Fibroblast of mammary gland (primary cell): ENCODE measurements around the gene CHD2.
A peak's percentile ranks its signal among the peaks of the same experiment; 100 is the strongest.

Source experiments
- DNase-seq: peaks from one replicate; pipeline ENCODE4 v3.0.0-alpha.2; 2010; ENCODE audit warnings: low read depth
- H3K4me3 ChIP-seq: 2 replicates; pipeline ENCODE4 v1.5.1; 2011; ENCODE audit warnings: low read depth, mild to moderate bottlenecking, low read length, moderate library complexity; ENCODE audit not compliant: control insufficient read depth
- CTCF ChIP-seq: conservative IDR thresholded peaks from 2 replicates; pipeline ENCODE4 v1.5.1; 2011; ENCODE audit warnings: low read depth, low read length, inconsistent platforms; ENCODE audit not compliant: control insufficient read depth, insufficient read depth

Gene CHD2

DNA sequence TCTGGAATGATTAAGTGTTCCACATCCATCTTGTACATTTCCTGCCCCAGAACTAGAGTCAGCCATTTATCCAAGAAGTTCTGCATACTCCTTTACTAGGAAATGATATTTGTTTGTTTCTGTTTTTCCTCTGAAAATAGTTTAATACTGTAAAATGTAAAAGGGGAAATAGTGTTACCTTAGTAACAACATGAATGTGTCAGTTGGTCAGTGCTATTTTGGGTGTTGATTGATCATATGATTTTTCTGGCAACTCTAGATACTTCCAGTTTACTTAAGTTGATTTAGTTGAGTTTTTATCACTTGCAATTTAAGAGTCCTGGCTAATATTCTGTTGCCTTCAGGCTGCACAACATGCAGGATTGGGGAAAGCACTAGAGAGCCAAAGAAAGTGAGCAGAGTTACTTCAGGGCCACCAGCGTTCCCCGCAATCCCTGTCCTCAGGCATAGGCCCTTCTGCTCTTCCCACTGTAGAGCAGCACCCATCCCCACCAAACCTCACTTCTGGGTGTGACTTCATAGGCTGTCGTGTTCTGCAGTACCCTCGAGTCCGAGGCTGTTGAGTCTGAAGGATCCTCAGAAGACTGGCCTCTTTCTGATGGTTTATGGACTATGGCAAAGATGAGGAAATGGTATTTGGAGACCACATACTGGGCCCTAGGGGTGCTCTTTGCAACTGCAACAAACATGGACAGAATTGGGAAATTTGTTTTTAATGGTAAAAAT lies 69.0 kb downstream of the CHD2 start:
- no peak for DNase-seq
- peak; percentile 17 for TF ChIP-seq CTCF
- no peak overlapping the region for H3K4me3 ChIP-seq

DNA sequence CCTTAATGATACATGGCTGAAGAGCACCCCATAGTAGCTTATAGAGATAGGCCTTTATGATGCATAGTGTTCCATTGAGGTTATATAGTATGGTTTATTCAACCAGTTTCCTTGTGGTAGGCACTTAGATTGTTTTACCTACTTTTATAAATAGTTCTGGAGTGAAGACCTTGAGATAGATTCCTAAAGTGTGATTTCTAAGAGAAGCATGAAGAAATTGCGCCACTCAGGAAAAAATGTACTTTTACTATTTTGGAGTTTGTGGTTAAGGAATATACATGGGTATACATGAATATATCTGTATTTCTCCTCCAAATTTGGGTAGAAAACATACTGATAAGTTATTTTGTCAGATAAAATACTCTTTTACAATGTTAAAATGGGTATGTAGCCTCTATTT lies 70.5 kb downstream of the CHD2 start:
- DNase-seq, result no peak
- TF ChIP-seq CTCF, result no peak
- no peak overlapping the region for H3K4me3 ChIP-seq

DNA sequence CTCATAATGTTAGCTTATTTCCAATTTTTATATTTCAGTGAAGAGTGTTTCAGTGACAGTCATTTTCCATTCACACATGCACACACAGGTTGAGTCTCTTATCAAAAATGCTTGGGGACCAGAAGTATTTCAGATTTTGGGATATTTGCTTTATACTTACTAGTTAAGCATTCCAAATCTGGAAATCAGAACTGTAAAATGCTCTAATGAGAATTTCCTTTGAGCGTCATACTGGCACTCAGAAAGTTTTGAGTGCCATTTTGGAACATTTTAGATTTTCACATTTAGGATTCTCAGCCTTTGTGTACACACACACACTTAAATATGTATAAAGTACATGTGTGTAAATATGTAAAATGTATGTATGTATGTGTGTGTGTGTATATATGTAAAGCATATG lies 71.0 kb downstream of the CHD2 start:
- TF ChIP-seq CTCF, result no peak
- no peak for DNase-seq
- no peak overlapping the region for H3K4me3 ChIP-seq

- no peak for DNase-seq
- no peak for TF ChIP-seq CTCF
- no peak overlapping the region for H3K4me3 ChIP-seq
These were observed 71.6 kb downstream of the CHD2 start for GRCh38 chr15:92971713-92972112.

- no peak overlapping the region for H3K4me3 ChIP-seq
- TF ChIP-seq CTCF, result no peak
- DNase-seq, result no peak
These were observed 74.2 kb downstream of the CHD2 start for GRCh38 chr15:92974183-92974915.

DNA sequence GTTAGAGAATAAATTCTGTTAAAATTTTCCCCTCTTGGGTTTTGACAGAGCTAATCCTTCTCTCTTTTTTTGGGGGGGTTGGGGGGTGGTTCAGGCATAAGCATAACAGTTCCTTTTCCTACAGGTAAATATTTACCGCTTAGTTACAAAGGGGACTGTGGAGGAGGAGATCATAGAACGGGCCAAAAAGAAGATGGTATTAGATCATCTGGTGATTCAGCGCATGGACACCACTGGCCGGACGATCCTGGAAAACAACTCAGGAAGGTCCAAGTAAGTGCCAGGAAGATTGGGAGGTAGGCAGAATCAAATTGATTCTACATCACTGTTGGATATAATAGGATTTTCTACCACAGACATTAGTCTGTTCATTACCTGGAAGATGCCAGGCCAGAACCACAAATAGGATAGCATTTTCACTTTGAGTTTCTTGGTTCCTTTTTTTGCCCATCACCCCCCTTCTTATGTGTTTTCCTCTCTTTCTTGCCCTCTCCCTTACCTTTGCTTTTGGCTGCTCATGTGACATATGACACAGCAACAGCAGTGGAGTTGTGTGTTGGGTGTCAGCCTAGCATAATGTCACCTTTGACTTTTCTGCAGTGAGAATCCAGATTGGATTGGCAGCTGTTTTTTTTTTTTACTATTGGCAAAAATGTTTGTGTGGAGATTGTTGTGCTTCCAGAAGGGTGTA lies 79.0 kb downstream of the CHD2 start:
- no peak for TF ChIP-seq CTCF
- peak; percentile 63 for DNase-seq
- no peak overlapping the region for H3K4me3 ChIP-seq
